Measurements from ENCODE around the gene IL25.

IL25 gene

GRCh38 chr14:23352506-23353432, 19.8 kb upstream of the IL25 start, which contains the start of gene SLC22A17:
Gene SLC22A17, minus strand, starts transcription at chr14:23352887.
- DNase-seq (ENCODE audit: low read depth in 2 of 3, low spot score in 2 of 3) = peak in 1 of 3 experiments; percentile 14

DNA sequence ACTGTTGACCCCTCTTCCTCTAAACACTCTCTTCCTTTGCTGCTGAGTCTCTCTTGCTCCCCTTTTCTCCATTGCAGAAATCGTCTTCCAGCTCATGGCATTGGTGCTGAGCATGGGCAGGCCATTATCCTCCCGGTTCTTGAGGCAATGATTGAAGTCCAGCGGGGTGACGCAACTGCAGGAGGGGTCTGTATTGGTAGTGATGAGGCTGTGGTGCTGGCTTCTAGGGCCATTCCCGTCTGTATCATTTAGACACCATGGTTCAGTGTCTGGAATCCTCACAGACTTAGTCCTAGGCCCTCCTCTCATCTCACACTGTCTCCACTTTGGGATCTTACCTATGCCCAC, 19.2 kb upstream of the IL25 start:
- no peak for DNase-seq (ENCODE audit: low read depth in 2 of 3, low spot score in 2 of 3)

DNA sequence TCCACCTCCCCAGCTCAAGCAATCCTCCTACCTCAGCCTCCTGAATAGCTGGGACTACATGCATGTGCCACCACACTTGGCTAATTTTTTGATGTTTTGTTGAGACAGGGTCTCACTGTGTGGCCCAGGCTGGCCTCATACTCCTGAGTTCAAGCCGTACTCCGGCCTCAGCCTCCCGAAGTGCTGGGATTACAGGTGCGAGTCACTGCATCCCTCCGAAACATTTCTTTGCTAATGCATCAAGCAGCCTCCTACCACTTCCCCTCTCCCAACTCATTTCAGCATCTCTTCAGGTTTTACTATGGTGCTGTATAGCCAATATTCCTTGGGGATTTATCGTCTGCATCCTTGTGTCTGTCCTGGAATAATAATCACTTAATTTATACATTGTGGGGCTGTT, 17.6 kb upstream of the IL25 start:
- no peak for DNase-seq (ENCODE audit: low read depth in 2 of 3, low spot score in 2 of 3)

- no peak for DNase-seq (ENCODE audit: low read depth in 2 of 3, low spot score in 2 of 3)
Observed at GRCh38 chr14:23355871-23356435, 16.7 kb upstream of the IL25 start.

- DNase-seq (ENCODE audit: low read depth in 2 of 3, low spot score in 2 of 3) = no peak
Observed at GRCh38 chr14:23356662-23357061, 15.9 kb upstream of the IL25 start.

- no peak for DNase-seq (ENCODE audit: low read depth in 2 of 3, low spot score in 2 of 3)
Observed at GRCh38 chr14:23357261-23357660, 15.3 kb upstream of the IL25 start.

- DNase-seq (ENCODE audit: low read depth in 2 of 3, low spot score in 2 of 3) = no peak
Observed at GRCh38 chr14:23358042-23358441, 14.6 kb upstream of the IL25 start.

GRCh38 chr14:23358553-23359166, 13.9 kb upstream of the IL25 start:
- DNase-seq (ENCODE audit: low read depth in 2 of 3, low spot score in 2 of 3) = no peak

- DNase-seq (ENCODE audit: low read depth in 2 of 3, low spot score in 2 of 3) = no peak
Observed at GRCh38 chr14:23359167-23359626, 13.4 kb upstream of the IL25 start.

- no peak for DNase-seq (ENCODE audit: low read depth in 2 of 3, low spot score in 2 of 3)
Observed at GRCh38 chr14:23359722-23360447, 12.7 kb upstream of the IL25 start.

DNA sequence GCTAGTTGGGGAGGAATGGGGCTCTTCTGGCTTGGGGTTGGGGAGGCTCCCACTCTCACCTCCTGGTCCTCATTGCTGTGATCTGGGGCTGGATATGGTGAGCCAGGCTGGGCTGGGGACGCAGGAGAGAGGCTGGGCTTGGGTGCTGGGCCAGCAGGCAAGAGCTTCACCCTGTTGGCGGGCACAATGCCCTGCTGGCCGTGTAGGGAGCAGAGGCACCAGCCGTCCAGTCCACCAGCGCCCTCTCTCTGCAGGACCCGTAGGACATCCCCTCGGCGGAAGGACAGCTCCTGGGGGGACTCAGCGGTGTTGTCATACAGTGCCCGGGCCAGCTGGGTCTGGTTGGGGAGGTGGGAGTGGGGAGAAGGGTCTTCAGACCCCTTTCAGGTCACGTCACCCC, 12.1 kb upstream of the IL25 start:
- DNase-seq (ENCODE audit: low read depth in 2 of 3, low spot score in 2 of 3) = no peak

DNA sequence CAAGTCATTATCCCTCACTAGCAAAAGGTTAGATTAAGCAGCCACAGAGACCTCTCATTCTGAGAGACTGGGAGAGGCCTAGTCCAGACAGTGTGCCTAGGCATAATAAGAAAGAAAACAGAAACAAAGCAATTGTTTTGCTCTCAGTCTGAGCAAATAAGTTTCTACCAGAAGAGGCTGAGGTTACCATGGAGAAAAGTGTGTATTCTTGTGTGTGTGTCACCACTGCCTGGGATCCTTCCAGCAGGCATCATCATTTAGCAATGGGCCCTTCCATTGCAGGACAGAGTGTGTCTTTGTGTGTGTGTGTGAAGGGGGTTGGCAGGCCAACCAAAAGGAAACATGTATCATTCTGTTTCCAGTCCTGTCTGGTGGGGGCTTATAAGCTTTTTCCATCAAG, 11.3 kb upstream of the IL25 start:
- no peak for DNase-seq (ENCODE audit: low read depth in 2 of 3, low spot score in 2 of 3)

GRCh38 chr14:23361763-23362162, 10.8 kb upstream of the IL25 start:
- DNase-seq (ENCODE audit: low read depth in 2 of 3, low spot score in 2 of 3) = no peak

DNA sequence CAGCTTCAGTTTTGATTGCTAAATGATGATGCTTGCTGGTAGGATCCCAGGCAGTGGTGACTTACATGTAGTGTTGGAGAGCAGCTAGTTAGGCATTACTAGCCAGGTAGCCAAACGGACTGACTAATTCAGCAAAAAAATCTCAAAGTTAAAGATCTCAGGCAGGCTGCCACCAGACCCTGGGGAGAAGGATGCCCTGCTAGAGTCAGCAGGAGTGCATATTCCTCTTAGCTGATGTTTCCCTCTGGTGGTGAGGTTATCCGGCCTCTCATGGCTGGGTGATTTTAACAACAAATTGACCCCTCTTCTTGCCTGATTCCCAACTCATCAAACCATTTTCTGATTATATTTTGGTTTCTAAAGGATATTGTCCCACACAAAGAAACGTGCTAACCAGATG, 10.4 kb upstream of the IL25 start:
- DNase-seq (ENCODE audit: low read depth in 2 of 3, low spot score in 2 of 3) = no peak

- no peak for DNase-seq (ENCODE audit: low read depth in 2 of 3, low spot score in 2 of 3)
Observed at GRCh38 chr14:23364164-23365035, 8.2 kb upstream of the IL25 start.

DNA sequence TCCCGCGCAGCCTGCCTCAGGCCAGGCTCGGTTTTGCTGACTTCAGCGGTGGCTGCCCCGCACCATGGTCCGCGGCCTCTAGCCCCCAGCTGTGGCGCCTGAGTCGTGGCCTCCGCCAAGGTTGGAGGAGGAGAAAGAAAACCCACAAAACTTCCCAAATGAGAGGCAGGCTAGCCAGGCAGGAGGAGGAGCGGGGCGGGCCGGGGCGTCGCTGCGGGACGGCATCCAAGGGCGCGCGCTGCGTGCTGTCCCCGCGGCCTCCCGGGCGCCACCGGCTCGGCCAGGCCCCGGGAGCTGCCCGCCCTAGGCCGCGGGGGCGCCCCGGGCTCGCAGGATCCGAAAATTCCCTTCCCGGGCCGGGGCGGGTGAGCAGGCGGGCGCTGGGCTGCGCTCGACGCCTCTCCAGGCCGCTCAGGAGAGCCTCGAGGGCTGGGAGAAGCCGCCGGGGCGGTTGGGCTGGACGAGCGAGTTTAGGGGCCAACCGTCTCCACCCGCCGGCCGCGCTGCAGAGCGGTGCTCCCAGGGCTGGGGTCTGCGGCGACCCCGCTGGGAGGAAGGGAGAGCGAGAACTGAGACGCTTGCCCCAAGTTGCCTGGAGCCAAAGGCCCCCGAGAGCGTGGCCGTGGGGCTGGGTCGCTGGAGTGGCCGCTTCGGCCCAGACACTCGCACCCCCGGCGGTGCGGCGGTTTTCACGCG, 7.4 kb upstream of the IL25 start, which contains the start of gene EFS:
Gene EFS, minus strand, starts transcription at position 137 of the 696 bp plus-strand sequence. CDS start 147 bp downstream, outside the sequence.
- DNase-seq (ENCODE audit: low read depth in 2 of 3, low spot score in 2 of 3) = no peak

DNA sequence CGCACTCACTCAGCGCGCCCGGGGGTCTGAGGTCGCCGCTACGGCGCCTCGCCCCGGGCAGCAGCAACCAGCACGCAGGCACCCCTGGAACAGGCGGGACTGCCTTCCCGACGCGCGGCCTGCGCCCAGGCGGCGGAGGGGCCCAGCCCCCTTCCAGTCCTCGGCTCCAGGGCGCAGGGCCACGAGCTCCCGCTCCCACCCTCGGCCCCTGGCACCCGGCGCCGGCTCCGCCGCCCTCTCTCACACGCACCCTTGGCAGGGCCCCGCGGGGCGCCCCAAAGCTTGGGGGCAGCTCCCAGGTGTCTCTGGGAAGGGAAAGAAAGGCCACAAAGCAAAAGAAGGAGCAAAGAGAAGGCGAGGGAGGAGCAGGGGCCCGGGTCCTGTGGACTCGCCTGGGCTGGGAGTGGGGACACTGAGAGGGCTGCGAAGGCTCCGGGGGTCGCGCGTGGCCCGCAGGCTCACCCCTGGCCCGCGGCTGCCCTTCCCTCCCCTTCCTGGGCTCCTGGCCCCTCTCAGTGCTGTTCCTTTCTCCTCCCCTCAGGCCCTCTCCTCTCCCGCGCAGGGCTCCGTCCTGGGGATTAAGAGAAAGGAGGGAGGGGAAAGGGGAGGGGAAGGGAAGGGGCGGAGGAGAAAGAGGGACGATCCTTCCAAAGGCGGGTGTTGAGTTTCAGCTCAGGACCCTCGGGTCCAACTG, 6.7 kb upstream of the IL25 start:
- no peak for DNase-seq (ENCODE audit: low read depth in 2 of 3, low spot score in 2 of 3)

DNA sequence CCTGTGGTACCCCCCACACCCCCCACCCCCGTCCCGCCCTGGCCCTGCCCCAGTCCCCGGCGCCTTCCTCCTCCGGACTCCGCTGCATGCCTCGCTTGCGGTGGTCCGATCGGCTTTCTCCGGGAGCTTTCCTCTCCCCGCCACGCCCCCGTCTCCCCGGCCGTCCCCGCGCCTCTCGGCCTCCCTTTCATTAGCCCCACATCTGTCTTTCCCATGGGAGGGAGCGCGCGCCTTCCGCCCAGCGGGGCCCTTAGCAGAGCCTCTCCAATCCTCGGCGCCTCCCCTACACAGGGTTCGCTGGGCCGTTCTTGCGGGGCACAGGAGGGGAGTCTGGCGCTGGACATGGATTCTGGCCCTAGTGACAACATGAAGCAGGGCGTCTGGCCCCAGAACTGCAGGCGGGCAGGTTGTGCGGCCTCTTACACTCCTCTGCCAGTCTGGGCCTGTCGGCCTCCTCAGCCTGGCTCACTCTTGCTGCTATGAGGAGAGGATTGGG, 6.1 kb upstream of the IL25 start:
- no peak for DNase-seq (ENCODE audit: low read depth in 2 of 3, low spot score in 2 of 3)

- no peak for DNase-seq (ENCODE audit: low read depth in 2 of 3, low spot score in 2 of 3)
Observed at GRCh38 chr14:23370221-23370620, 2.4 kb upstream of the IL25 start.

Measured in activated CD8-positive, alpha-beta memory T cell treated with anti-CD3 and anti-CD28 coated beads for 48 hours (primary cell).